Measurements from ENCODE around the gene PRSS8. TPM values are rescaled to one million over a fixed set of nuclear protein-coding genes. Genes with fewer than 3 reads are reported as not detected.
"Not testable (repeated sequence)": the region's sequence is repeated elsewhere in the genome, so short reads cannot be mapped to it uniquely, and the experiment has no call there.

PRSS8 gene
- total RNA-seq, 2 donors from 2014 or later = not detected

DNA sequence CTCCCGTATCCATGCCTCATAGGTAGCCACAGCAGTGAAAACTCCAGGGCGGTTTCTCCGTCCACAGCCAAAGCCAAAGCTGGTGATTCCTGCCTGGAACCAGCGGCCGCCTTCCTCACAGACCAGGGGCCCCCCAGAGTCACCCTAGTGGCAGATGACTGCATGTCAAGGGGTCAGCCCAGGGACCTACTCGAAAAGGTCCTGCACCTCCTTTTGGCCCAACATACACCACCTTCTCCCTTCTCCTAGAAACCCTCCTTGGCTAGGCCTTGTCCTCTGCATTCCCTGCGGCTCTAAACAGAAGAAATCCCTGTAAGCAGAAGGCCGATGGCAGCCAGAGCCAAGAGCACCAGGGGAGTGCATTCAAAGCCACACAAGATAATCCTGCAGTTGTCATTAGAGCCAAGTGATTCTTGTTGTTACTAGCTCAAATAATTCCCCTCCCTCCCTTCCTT is 8.2 kb upstream of the PRSS8 start:
- H3K27ac ChIP-seq = no peak overlapping the region
- H3K4me1 ChIP-seq (ENCODE audit: control insufficient read depth in 1 of 2, low read depth in 2 of 2) = peaks cover 12 to 26% of the 10 kb centered on the region in 2 donors
- H3K4me3 ChIP-seq = no peak overlapping the region
- H3K36me3 ChIP-seq = no peaks in the 10 kb centered on the region
- ATAC-seq (ENCODE audit: insufficient number of reproducible peaks, low FRiP score, low read depth) (no peak), DNase-seq (ENCODE audit: low spot score) (no peak)
- H3K9me3 ChIP-seq = no peaks in the 10 kb centered on the region
- no peaks in the 10 kb centered on the region for H3K27me3 ChIP-seq (replicated peaks; ENCODE audit: insufficient read depth)
- TF ChIP-seq, protein P1, sequence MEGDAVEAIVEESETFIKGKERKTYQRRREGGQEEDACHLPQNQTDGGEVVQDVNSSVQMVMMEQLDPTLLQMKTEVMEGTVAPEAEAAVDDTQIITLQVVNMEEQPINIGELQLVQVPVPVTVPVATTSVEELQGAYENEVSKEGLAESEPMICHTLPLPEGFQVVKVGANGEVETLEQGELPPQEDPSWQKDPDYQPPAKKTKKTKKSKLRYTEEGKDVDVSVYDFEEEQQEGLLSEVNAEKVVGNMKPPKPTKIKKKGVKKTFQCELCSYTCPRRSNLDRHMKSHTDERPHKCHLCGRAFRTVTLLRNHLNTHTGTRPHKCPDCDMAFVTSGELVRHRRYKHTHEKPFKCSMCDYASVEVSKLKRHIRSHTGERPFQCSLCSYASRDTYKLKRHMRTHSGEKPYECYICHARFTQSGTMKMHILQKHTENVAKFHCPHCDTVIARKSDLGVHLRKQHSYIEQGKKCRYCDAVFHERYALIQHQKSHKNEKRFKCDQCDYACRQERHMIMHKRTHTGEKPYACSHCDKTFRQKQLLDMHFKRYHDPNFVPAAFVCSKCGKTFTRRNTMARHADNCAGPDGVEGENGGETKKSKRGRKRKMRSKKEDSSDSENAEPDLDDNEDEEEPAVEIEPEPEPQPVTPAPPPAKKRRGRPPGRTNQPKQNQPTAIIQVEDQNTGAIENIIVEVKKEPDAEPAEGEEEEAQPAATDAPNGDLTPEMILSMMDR (IDR thresholded peaks at IDR 0.05) = no peak

DNA sequence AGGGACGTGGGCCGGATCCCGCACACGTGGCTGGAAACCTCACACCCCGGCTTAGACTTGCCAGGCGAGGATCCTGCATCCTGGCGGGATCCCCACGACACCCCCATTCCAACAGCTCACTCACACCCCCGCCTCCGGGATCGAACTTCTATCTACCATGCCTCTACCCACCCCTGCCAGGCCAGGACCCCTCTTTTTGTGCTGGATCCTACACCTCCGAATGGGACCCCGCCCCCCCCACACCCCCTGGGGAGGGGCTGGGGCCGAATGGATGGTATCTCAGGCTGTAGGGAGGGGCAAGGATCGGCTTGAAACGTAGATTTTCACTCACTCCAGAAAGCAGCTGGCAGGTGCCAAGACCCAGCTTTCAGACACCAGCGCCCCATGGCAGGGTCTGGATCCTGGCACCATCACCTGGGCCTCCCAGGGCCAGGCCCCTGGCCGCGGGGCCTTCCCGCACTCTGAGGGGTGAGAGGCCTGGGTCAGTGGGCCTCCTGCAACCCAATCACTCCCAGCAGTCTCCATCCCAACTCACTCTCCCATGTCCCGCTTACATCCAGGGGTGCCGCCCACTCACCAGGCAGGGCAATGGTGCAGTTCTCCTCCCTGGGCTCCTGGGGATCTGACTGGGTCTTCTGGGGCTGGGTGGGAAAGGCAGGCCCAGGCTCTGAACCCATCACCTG is 7.6 kb upstream of the PRSS8 start:
- no peaks in the 10 kb centered on the region for H3K36me3 ChIP-seq
- peak overlapping the region; percentile 56 to 68 for H3K27ac ChIP-seq
- TF ChIP-seq, protein P1 (IDR thresholded peaks at IDR 0.05) = no peak
- DNase-seq (ENCODE audit: low spot score) (no peak), ATAC-seq (ENCODE audit: insufficient number of reproducible peaks, low FRiP score, low read depth) (no peak)
- no peaks in the 10 kb centered on the region for H3K27me3 ChIP-seq (replicated peaks; ENCODE audit: insufficient read depth)
- peak overlapping the region; percentile 75 for H3K4me3 ChIP-seq
- H3K9me3 ChIP-seq = no peaks in the 10 kb centered on the region
- H3K4me1 ChIP-seq (ENCODE audit: control insufficient read depth in 1 of 2, low read depth in 2 of 2) = peaks cover 15 to 32% of the 10 kb centered on the region in 2 donors

DNA sequence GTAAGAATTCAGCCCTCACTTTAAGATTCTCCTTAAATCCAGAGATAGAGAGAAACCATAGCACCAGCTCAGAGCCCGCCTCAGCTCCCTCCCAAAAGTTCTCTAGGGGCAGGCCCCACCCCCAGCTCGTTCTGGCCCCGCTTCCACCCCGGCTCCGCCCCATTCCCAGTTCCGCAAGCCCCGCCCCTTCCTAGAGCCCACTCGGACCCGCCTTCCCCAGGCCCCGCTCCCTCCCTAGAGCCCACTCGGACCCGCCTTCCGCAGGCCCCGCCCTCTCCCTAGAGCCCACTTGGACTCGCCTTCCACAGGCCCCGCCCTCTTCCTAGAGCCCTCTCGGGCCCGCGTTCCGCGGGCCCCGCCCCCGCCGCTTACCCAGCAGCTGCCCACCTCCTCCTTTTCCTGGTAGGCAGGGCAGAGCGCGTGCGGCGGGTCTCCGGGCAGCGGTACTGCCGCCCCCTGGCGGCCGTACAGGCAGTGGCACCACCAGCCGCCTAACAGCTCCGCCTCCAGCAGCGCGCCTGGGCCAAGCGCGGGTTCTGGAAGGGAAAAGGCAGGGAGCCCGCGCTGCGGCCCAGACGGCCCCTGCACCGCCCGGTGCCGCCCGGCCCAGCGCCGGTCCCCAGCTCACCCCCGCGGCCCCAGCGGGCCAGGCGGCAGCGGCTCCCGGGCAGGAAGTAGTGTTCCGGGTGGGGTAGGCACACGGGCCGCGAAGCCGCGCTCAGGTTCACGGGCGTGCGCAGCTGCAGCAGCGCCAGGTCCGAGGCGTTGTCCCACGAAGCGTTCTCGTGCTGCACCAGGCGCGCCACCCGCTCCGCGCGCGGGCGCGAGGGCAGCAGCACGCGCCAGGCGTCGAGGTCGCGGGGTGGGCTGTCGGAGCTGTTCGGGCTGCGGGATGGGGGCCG is 6.8 kb upstream of the PRSS8 start:
- H3K27me3 ChIP-seq (replicated peaks; ENCODE audit: insufficient read depth) = no peaks in the 10 kb centered on the region
- no peaks in the 10 kb centered on the region for H3K36me3 ChIP-seq
- no peaks in the 10 kb centered on the region for H3K9me3 ChIP-seq
- TF ChIP-seq, protein P1 (IDR thresholded peaks at IDR 0.05) = peak; percentile 98
- H3K27ac ChIP-seq = peak overlapping the region; percentile 94
- DNase-seq (ENCODE audit: low spot score) (peak; percentile 97), ATAC-seq (ENCODE audit: insufficient number of reproducible peaks, low FRiP score, low read depth) (peak; percentile 86)
- H3K4me1 ChIP-seq (ENCODE audit: control insufficient read depth in 1 of 2, low read depth in 2 of 2) = peaks cover 16 to 35% of the 10 kb centered on the region in 2 donors
- peak overlapping the region; percentile 75 for H3K4me3 ChIP-seq

DNA sequence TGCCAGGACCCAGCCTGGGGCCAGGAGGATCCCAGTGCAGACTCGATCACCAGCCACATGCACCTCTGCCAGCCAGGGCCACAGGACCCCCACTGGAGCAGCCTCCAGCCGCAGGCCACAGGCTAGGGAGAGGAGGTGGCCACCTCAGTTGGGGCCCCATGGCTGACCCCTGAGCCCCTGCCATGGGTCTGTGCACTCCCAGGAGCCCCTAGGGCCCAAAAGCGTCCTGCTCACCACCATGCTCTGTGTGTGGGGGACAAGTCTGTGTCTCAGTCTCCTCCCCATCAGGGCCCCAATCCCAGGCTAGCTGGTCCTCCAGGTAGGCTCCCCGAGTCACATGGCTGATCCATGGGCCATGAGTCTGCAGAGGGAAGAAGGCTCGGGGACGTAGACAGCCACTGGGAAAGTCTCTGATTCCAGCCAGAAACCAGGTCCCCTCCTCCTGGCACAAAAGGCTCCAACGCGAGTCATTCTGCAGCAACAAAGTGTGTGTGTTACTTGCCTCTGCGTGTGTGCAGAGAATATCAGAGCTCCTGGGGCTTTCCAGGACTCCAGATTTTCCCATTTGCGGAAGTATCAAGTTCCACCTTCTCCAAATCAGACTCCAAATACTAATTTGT is 6.1 kb upstream of the PRSS8 start:
- TF ChIP-seq, protein P1 (IDR thresholded peaks at IDR 0.05) = no peak
- peaks cover 16 to 35% of the 10 kb centered on the region in 2 donors for H3K4me1 ChIP-seq (ENCODE audit: control insufficient read depth in 1 of 2, low read depth in 2 of 2)
- no peak for DNase-seq (ENCODE audit: low spot score)
- peak overlapping the region; percentile 94 for H3K27ac ChIP-seq
- no peaks in the 10 kb centered on the region for H3K27me3 ChIP-seq (replicated peaks; ENCODE audit: insufficient read depth)
- no peaks in the 10 kb centered on the region for H3K36me3 ChIP-seq
- H3K4me3 ChIP-seq = peak overlapping the region; percentile 75
- H3K9me3 ChIP-seq = no peaks in the 10 kb centered on the region
- peak; percentile 24 for ATAC-seq (ENCODE audit: insufficient number of reproducible peaks, low FRiP score, low read depth)

DNA sequence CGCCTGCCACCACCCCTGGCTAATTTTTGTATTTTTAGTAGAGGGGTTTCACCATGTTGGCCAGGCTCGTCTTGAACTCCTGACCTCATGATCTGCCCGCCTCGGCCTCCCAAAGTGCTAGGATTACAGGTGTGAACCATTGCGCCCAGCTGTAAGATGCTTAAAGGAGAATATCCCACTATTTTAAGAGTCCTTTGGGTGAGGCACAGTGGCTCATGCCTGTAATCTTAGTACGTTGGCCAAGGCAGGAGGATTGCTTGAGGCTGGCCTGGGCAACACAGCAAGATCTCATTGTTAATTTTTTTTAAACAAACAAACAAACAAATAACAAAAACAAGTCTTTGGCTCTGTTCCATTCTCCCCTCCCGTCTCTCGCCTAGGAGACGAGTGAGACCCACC is 5.5 kb upstream of the PRSS8 start:
- H3K27me3 ChIP-seq (replicated peaks; ENCODE audit: insufficient read depth); H3K4me3 ChIP-seq; ATAC-seq (ENCODE audit: insufficient number of reproducible peaks, low FRiP score, low read depth); DNase-seq (ENCODE audit: low spot score); H3K9me3 ChIP-seq; H3K36me3 ChIP-seq: not testable (repeated sequence)
- Histone ChIP-seq H3K27ac (peak overlapping the region; percentile 94), H3K4me1 (ENCODE audit: control insufficient read depth in 1 of 2, low read depth in 2 of 2) (peaks cover 16 to 35% of the 10 kb centered on the region in 2 donors)

Measured in thoracic aorta (tissue), 2 donors.